CD4-positive, alpha-beta T cell treated with Interleukin-15 for 4 hours (primary cell): ENCODE measurements around the gene B9D2.
"Not testable (repeated sequence)": the region's sequence is repeated elsewhere in the genome, so short reads cannot be mapped to it uniquely, and the experiment has no call there.

Experiments used
- DNase-seq: peaks from one replicate; pipeline ENCODE4 v3.0.0-alpha.2; 2020; ENCODE audit warnings: low spot score

B9D2 gene, protein sequence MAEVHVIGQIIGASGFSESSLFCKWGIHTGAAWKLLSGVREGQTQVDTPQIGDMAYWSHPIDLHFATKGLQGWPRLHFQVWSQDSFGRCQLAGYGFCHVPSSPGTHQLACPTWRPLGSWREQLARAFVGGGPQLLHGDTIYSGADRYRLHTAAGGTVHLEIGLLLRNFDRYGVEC

DNA sequence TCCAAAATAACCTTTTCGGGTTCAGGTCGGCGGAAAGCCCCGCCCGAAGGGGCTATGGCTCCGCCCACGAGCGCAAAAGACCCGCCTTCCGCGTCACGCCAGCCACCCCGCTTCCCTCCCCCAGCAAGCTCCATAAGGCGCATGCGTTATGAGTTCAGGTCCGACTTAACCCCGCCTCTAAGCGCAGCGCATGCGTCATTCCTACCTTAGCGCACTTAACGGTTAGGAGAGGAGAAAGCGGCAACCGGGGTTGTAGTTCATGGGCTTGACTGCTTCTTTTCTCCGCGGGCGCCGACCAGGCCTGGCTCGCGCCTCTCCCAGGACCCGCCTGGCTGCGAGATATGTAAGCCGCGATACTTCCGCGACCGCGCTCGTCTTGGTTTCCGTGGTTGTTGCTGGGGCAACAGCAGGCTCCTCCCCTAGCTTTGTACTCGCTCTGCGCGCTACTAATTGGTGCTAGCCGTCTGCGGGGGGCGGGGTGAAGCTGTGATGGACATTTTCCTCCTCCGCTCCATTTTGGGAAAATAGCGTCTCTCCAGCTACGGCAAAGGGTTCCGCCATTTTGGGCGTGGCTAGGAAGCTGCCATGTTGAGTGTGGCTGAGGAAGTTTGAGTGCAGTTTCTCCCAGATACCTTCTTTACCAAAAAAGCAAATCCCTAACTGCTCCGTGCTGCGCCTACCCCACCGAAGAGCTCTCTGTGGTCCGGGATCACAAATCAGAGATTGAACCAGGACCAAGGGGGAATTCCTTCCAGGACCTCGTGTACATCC lies at the start of gene B9D2:
Gene B9D2, minus strand, starts transcription at position 397 of the 771 bp plus-strand sequence. CDS start 630 bp downstream, outside the sequence.
- peak; percentile 98 for DNase-seq

DNA sequence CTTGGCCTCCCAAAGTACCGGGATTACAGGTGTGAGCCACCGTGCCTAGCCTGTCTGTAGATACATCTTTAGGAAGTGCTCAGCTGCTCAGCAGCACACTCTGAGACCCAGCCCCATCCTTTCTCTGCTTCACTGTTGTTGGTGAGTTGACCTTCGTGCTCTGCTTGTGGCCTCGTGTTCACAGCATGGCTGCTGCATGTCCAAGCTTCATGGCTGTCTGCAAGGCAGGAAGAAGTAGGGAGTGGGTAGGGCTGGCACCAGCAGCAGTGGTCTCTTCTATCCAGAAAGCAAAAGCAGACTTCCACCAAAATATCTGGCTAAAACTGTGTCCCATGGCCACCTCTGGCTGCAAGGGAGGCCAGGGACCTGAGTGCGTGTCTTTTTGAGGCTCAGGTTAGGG lies 49.0 kb upstream of the B9D2 start:
- DNase-seq: no peak

DNA sequence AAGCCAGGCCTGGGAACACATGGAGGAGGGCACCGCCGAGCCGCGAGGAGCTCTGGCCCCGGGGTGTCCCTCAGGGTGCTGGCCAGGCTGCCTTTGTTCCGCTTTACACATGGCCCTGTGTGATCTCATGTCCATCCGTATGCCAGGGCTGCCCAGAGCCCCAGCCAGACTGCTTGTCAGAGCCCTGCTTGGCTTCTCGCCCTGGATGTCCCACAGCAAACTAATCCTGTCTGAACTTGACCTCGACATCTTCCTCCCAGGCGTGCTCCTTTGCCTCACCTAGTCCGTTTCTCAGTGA lies 48.0 kb upstream of the B9D2 start:
- no peak for DNase-seq

DNA sequence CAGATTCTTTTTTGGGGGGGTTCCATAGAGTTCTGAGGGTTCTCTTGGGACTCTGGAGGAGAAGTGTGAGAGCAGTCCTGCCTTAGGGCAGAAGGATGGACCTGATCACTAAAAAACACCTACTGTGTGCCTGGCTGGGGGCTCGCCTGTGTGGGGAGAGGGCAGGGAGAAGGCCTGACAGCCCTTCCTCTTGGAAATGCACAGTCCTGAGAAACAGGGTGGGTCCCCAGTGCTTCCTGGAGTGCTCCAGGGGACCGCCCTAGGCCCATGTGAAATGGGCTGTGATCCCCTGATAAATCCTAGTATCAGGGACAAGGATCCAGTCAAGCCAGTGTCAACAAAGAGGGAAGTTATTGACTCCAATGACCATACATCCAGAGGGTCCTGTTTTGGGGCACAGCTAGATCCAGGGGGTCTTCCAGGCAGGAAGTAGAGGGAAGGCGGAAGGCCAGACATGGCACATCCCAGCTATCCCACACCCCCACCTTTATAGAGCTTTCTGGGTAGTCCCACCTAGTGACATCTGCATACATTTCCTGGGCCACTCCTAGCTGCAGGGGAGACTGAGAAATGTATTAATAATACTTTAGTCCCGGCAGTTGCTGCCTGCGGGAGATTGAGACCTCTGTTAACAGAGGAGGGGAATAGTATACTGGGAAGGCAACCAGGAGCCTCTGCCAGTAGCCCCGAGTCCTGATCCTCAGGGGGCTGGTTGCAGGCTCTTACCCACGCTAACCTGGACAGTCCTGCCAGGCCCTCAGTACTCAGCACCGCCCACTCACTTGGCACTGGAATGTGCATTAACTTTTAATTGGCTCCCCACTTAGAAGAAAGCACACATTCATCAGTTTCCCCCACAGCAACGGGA lies 47.4 kb upstream of the B9D2 start:
- DNase-seq: no peak

DNA sequence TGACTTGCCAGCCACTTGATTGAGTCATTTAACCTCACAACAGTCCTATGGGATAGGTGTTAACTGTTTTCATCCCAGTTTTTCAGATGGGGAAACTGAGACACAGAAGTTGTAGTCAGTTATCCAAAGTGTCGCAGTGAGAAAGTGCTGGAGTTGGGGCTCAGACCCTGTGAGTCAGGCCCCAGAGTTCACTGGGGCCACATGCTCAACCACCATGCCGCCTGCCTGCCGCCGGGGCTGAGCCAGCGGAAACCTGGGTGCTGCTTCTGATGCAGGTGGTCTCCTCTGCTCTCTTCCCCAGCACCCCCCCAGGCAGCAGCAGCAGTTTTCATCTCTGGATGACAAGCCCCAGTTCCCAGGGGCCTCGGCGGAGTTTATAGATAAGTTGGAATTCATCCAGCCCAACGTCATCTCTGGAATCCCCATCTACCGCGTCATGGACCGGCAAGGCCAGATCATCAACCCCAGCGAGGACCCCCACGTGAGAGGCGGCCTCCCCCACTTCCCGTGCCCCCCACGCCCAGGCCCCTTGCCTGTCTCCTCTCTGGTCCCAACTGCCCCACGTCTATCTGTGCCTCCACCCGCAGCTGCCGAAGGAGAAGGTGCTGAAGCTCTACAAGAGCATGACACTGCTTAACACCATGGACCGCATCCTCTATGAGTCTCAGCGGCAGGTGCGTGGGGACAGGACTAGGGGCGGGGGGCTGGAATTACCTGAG lies 46.5 kb upstream of the B9D2 start:
- DNase-seq: no peak

DNA sequence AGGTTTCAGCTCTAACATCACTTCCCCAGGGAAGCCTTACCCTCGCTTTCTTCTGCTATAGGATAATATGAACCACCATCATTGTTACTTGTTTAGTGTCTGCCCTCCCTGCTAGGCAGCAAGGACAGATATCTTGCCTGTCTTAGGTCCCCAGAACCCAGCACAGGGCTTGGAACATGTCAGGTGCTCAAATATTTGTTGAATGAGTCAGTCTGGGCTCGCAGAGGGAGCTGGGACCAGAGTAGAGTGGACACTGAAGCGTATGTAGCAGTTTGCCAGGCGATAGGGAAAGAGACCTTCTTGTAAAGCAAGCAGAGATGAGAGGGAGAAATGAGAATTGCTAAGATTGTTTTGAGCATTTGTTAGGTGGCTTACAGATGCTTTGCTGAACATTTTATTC lies 45.3 kb upstream of the B9D2 start:
- DNase-seq: no peak

DNA sequence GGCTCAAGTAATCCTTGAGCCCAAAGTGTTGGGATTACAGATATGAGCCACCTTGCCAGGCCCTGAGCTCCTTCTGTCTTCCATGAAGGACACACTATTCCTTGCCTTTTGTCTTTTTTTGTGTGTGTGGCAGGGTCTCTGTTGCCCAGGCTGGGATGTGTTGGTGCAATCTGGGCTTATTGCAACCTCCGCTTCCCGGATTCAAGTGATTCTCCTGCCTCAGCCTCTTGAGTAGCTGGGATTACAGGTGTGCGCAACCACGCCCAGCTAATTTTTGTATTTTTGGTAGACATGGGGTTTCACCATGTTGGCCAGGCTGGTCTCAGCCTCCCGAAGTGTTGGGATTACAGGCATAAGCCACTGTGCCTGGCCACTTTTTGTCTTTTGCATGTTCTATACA lies 44.9 kb upstream of the B9D2 start:
- DNase-seq: not testable (repeated sequence)

DNA sequence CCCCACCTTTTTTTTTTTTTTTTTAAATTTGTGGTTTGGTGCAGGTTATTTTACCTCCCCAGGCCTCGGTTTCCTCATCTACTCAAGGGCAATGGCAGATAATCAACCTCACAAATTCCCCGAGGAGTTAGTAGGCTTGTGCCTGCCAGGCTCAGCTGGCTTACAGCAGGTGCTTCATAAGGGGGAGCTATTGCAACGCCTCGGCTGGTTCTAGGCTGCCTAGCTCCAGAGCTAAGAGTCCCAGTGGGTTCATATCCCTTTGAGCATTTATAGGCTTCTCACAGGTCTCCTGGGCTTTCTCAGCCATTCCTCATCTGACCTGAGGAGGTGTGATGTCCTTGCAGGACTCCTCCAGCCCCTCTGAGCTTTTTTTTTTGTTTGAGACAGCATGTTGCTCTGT lies 44.3 kb upstream of the B9D2 start:
- DNase-seq: no peak

DNA sequence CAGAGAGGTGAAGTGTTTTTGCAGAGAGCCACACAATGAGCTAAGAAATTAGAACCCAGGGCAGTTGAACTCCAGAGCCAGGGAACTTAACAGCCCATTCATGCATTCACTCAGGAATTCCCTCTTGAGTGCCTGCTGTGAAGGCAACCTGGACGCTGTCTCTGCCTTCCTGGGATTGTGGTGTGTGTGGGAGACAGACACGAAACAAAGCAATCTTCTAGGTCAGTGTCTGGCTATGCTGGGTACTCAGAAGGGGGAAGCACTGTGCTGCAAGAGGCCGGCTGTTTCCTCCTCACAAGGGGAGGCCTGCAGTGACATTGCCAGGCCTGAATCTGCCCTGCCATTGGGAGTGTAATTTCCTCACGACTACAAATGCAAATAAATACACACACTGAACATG lies 43.3 kb upstream of the B9D2 start:
- no peak for DNase-seq

DNA sequence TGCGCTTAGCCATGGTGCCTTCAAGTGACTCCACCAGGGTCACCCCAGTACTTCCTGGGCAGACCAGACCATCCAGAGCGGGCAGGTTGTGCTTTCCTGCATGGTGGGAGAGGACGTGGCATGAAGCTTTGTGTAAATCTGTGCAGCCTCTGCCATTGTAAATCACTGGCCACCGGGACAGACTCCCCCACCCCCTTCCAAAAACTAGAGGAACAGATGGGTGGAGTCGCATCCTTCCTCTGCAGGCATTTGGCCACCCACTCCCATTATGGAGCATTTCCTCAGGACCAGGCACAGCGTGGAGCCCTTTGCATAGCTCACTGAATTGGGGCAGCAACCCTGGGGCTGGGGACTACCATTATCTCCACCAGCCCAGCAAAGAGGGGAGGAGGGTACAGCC lies 41.8 kb upstream of the B9D2 start:
- DNase-seq: no peak

DNA sequence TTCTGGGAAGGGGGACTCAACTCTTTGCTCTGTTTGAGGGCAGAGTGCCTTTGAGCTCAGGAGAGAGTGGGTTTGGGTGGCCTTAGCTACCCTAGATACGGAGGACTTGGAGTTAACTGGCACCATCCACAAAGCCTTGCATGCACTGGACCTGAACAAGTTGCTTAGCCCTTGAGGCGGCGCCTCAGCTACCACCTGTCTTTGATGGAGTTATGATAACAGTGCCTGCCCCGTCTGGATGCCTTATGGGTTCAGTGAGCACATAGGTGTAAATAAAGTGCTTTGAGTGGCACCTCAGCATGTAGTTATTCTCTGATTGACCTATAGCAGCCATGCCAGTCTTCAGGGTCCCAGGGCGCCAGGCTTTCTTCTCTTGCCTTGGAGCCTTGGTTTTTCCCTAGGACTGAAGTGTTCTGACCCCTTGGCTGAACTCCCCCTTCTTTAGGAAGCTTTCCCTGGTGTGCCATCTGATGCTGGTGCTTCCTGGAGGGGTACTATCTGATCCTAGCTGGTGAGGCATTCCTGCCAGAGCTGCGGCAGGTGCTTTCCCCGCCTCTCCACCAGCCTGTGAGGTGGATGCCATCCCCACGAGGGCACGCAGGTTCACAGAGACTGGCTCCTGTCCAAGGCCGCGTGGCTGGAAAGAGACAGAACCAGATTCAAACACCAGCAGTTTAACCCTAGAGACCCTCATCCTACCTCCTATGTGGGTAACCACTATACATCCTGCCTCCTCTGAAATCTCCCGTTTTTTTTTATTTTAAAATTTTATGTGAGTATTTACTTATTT lies 39.4 kb upstream of the B9D2 start:
- no peak for DNase-seq

DNA sequence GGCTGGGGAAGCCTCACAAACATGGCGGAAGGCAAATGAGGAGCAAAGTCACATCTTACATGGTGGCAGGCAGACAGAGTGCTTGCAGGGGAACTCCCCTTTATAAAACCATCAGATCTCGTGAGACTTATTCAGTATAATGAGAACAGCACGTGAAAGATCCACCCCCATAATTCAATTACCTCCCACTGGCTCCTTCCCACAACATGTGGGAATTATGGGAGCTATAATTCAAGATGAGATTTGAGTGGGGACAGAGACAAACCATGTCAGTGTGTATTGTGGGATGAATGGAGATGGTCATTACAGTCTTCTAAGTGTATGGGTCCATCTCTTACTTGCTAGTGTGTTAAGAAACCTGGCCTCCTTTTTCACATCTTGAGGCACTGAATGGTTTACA lies 38.1 kb upstream of the B9D2 start:
- no peak for DNase-seq

DNA sequence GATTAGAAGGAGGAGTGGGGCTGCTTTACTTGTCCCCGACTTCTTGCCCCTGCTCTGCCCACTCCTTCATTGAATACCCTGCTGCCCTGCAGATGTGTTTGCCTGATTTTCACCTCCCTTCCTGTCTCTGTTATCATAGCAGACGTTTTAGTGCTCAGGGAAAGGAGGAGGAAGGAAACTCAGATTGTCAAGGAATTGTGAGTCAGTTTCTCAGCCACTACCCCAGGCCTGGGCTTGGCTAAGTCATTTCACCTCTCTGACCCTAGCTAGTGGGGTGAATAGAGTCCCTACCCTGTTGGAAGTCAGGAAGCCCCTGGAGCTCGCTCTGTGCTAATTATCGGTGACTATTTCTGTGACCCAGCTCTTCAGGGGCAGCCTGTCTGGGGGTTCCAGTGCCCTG lies 37.5 kb upstream of the B9D2 start:
- no peak for DNase-seq

DNA sequence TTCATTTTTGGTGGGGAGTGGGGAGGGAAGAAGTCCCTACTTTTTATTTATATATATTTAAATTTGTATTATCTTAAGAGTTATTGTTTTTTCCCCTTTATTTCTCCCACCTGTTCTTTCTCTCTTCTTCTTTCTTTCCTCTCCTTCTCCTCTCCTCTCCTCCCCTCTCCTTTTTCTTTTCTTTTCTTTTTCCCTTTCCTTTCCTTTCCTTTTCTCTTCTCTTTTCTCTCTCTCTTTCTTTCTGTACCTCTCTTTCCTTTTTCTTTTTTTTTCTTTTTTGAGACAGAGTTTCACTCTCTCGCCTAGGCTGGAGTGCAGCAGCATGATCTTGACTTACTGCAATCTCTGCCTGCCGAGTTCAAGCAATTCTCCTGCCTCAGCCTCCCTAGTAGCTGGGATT lies 35.6 kb upstream of the B9D2 start:
- no peak for DNase-seq

DNA sequence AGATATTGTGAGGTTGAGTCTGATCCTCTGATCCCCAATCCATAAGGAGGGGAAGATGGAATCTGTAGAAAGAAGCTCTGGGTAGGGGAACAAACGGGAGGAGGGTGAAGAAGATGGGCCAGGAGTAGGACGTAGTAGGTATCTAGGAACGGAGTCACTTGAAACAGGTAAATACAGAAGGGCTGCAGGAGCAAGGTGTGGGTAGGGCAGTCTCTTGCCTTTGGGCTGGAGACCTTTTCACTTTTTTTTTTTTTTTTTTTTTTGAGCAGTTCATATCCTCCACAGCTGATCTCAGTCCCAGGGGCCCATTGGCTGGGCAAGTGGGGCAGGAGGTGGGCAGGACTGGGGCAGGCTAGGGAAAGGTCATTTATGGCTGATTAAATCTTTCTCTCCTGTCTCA lies 35.1 kb upstream of the B9D2 start:
- no peak for DNase-seq

DNA sequence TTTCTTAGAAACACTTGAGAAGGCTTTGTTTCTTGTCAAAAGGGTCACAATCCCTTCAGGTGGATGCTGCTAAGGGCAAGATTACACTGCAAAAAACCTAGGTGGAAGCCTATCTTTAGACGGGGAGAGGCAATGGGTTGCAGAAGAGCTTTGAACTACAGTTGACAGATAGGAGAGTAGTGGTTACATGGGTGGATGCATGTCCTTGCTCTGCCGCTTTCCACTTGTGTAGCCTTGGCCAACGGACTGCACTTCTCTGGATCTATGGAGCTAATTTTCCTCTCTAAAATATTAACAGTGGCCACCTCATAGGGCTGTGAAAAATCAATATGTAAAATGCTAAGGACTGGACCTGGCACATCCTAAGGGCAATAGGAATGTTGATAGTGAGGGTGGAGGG lies 34.6 kb upstream of the B9D2 start:
- no peak for DNase-seq

DNA sequence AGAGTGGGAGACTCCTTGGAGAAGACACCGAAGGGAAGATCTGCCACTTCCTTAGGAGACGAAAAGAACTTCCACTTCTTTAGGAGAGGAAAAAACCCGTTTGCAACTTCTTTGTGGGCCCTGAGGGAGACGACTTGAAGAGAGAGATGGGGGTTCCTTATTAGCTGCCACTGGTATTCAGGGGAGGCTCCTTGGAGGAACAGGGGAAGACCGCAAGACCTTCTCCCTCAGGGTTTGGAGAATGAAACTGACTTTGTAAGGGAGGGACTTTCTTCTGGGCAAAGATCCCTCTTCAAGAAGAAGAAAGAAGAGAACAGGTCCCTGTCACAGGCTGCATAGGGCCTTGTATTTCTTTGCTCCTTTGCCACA lies 34.1 kb upstream of the B9D2 start:
- DNase-seq: no peak

DNA sequence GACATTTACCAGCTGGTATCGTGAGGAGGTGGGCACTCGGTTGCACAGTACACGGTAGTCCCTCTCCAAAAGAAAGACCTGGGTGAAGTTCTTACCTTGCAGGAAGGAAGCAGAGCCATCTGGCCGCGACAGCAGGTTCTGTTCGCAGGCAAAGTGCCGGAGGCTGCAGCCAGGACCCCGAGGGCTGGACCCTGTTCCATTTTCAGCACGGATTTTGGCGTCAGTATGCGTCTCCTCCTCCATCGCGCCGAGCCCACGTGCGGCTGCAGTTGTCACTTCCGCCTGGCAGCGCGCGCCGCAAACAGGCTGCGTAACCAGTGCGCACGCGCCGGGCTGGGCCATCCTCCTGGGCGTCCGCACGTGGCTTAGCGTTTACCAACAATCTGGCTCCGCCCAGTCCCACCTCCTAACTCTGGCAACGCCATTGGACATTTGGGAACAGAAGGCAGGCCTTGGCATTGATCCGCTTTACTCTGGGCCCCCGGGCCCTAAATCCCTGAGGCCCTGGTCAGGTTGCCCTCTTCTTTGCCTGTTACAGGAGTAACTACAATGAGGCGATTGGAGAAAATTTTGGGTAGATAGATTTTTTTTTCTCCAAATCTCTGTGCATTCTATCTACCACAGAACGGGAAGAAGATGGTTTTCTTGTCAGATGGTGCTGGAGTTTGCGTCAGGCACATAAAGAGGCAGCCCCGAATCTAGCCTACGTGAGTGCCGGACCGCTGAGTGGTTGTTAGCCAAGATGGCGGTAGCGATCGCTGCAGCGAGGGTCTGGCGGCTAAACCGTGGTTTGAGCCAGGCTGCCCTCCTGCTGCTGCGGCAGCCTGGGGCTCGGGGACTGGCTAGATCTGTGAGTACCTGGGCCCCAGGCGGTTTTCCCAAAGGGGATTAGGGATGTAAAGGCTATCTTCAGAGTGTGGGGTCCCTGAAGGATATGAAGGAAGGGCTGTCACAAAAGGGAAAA lies 33.4 kb upstream of the B9D2 start, which contains the start of the genes BCKDHA and EXOSC5:
Gene BCKDHA, plus strand, starts transcription at position 733 of the 964 bp plus-strand sequence. Its CDS starts 10 bp downstream, at position 743.
Gene EXOSC5, minus strand, starts transcription at position 274 of the 964 bp plus-strand sequence. Its CDS starts 31 bp downstream, at position 243.
- peak; percentile 100 for DNase-seq

DNA sequence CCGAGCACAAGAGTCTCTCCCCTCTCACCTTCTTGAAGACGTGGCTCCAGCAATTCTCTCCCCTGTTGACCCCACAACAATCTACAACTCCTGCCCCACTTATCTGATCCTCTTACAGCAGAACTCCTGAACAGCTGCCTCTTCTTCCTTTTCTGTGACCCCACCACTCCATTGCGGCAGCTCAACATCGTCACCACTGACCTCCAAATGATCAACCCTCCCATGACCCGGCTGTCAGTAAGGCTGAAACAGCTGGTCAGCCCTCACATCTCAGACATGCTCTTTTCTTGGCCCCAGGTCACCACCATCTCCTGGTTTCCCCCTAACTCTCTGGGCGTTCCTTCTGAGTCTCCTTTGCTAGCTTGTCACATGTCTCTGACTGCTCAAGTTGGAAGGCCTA lies 31.4 kb upstream of the B9D2 start:
- DNase-seq: no peak

DNA sequence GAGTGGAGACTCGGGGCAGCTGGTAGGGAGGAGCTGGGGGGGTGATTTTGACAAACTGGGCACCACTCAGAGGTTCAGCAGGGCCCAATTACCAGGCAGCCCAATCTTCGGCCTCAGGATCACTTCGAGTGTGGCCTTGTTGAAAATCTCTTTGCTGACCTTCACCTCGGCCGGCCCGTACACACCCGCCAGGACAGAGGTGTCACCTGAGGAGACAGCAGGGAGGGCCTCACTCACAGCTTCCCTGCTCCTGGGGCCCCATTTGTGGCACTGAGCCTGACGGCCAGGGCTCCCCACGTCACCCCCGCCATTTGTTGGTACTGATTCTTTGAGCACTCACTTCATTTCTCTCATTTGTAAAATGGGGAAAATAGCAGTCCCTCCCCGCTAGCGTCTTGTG lies 28.8 kb upstream of the B9D2 start:
- DNase-seq: no peak
